Measurements from ENCODE around the gene LRRC72.

The LRRC72 gene

GRCh38 chr7:16526742-16527540, at the start of gene LRRC72:
TSS of gene LRRC72 (plus strand) at chr7:16526825. CDS start at chr7:16526953, 128 bp downstream.
- no peak within 1 kb of the TSS for H3K4me3 ChIP-seq (ENCODE audit: control insufficient read depth, low read depth, low read length)
- TF ChIP-seq CTCF (conservative IDR thresholded peaks at IDR 0.05; ENCODE audit: control insufficient read depth, insufficient read depth, low read depth, low read length): no peak
- no peak for DNase-seq (ENCODE audit: low read depth)

- no peak for DNase-seq (ENCODE audit: low read depth)
- TF ChIP-seq CTCF (conservative IDR thresholded peaks at IDR 0.05; ENCODE audit: control insufficient read depth, insufficient read depth, low read depth, low read length): no peak
- no peak overlapping the region for H3K4me3 ChIP-seq (ENCODE audit: control insufficient read depth, low read depth, low read length)
Measured at GRCh38 chr7:16479161-16479560, 47.5 kb upstream of the LRRC72 start.

GRCh38 chr7:16479591-16479990, 47.0 kb upstream of the LRRC72 start:
- TF ChIP-seq CTCF (conservative IDR thresholded peaks at IDR 0.05; ENCODE audit: control insufficient read depth, insufficient read depth, low read depth, low read length): no peak
- H3K4me3 ChIP-seq (ENCODE audit: control insufficient read depth, low read depth, low read length): no peak overlapping the region
- peak; percentile 7 for DNase-seq (ENCODE audit: low read depth)

- no peak overlapping the region for H3K4me3 ChIP-seq (ENCODE audit: control insufficient read depth, low read depth, low read length)
- peak; percentile 16 for DNase-seq (ENCODE audit: low read depth)
- no peak for TF ChIP-seq CTCF (conservative IDR thresholded peaks at IDR 0.05; ENCODE audit: control insufficient read depth, insufficient read depth, low read depth, low read length)
Measured at GRCh38 chr7:16484453-16485158, 42.0 kb upstream of the LRRC72 start.

DNA sequence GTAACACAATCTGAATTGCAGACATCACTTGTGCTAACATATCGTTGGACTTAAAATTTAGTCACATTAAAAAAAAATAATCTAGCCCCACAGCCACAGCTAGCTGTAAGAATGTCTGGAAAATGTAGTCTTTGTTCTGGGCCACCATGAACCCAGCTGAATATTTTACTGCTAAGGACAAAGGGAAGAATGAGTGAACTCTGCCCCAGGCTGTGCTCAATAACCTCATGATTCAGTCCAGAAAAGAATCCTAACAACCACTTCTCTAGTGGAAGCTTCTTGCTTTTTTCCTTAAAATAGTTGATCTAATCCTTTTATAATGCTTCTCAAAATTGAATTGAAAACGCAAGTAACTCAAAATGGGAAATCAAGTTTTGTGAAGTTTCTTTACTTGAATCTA, 35.5 kb upstream of the LRRC72 start:
- no peak for DNase-seq (ENCODE audit: low read depth)
- H3K4me3 ChIP-seq (ENCODE audit: control insufficient read depth, low read depth, low read length): no peak overlapping the region
- TF ChIP-seq CTCF (conservative IDR thresholded peaks at IDR 0.05; ENCODE audit: control insufficient read depth, insufficient read depth, low read depth, low read length): no peak

DNA sequence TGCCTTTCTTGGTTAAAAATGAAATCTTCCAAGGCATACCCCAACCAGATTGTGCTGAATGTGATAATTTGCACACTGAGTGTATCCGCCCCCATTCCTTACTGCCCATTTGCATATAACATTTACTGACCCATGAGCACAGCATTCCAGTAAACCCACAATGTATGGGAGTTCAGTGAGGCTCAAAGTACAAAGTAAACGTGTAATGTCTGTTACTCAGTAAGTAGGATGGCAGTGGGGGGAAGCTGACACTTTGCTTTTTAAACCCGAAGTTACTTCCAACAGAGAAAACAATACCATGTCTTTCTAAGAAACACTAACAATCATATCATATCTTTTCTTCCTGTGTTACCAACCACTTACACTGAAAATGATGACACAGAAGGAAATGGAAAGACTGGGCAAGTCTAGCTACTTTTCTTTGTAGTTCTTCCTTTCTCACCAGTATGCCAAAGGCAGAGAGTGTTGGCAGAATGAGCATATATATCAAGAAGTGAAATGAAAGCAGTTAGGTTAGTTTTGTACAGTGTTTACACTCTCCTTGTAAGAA, 34.0 kb upstream of the LRRC72 start:
- no peak for DNase-seq (ENCODE audit: low read depth)
- TF ChIP-seq CTCF (conservative IDR thresholded peaks at IDR 0.05; ENCODE audit: control insufficient read depth, insufficient read depth, low read depth, low read length): no peak
- no peak overlapping the region for H3K4me3 ChIP-seq (ENCODE audit: control insufficient read depth, low read depth, low read length)
